Measurements from ENCODE around the gene PRRX2.
"Not testable (repeated sequence)": the region's sequence is repeated elsewhere in the genome, so short reads cannot be mapped to it uniquely, and the experiment has no call there.

PRRX2 gene

GRCh38 chr9:129735546-129735945, 70.1 kb downstream of the PRRX2 start:
- DNase-seq (ENCODE audit: low spot score): no peak

GRCh38 chr9:129736334-129736733, 70.9 kb downstream of the PRRX2 start:
- no peak for DNase-seq (ENCODE audit: low spot score)

- DNase-seq (ENCODE audit: low spot score): peak; percentile 79
These were observed 72.2 kb downstream of the PRRX2 start for GRCh38 chr9:129737479-129738274.

GRCh38 chr9:129739432-129739831, 74.0 kb downstream of the PRRX2 start:
- DNase-seq (ENCODE audit: low spot score): no peak

GRCh38 chr9:129740174-129740573, 74.7 kb downstream of the PRRX2 start:
- no peak for DNase-seq (ENCODE audit: low spot score)

- DNase-seq (ENCODE audit: low spot score): no peak
These were observed 75.4 kb downstream of the PRRX2 start for GRCh38 chr9:129740666-129741464.

- DNase-seq (ENCODE audit: low spot score): no peak
These were observed 79.8 kb downstream of the PRRX2 start for GRCh38 chr9:129745200-129745599.

- DNase-seq (ENCODE audit: low spot score): no peak
These were observed 80.8 kb downstream of the PRRX2 start for GRCh38 chr9:129746092-129746777.

- no peak for DNase-seq (ENCODE audit: low spot score)
These were observed 82.8 kb downstream of the PRRX2 start for GRCh38 chr9:129748249-129748648.

GRCh38 chr9:129749052-129749451, 83.6 kb downstream of the PRRX2 start:
- DNase-seq (ENCODE audit: low spot score): not testable (repeated sequence)

GRCh38 chr9:129749575-129749974, 84.1 kb downstream of the PRRX2 start:
- DNase-seq (ENCODE audit: low spot score): no peak

GRCh38 chr9:129750013-129750638, 84.7 kb downstream of the PRRX2 start:
- no peak for DNase-seq (ENCODE audit: low spot score)

GRCh38 chr9:129751841-129752801, 86.7 kb downstream of the PRRX2 start:
- peak; percentile 59 for DNase-seq (ENCODE audit: low spot score)

GRCh38 chr9:129752900-129753729, 87.7 kb downstream of the PRRX2 start, which contains the start of gene PTGES:
PTGES (minus strand) TSS chr9:129753042; CDS start chr9:129753012, 30 bp downstream.
- DNase-seq (ENCODE audit: low spot score): peak; percentile 62

- no peak for DNase-seq (ENCODE audit: low spot score)
These were observed 89.7 kb downstream of the PRRX2 start for GRCh38 chr9:129755151-129755550.

- no peak for DNase-seq (ENCODE audit: low spot score)
These were observed 90.7 kb downstream of the PRRX2 start for GRCh38 chr9:129756191-129756590.

- no peak for DNase-seq (ENCODE audit: low spot score)
These were observed 91.6 kb downstream of the PRRX2 start for GRCh38 chr9:129757045-129757444.

- DNase-seq (ENCODE audit: low spot score): no peak
These were observed 93.9 kb downstream of the PRRX2 start for GRCh38 chr9:129759319-129759718.

GRCh38 chr9:129759804-129760502, 94.5 kb downstream of the PRRX2 start:
- no peak for DNase-seq (ENCODE audit: low spot score)
